Pulmonary artery endothelial cell (primary cell): ENCODE data around the gene DNAH10. TPM values are rescaled to one million over a fixed set of nuclear protein-coding genes. Genes with fewer than 3 reads are reported as not detected.
A peak's percentile ranks its signal among the peaks of the same experiment; 100 is the strongest.

Source experiments
- DNase-seq: peaks from one replicate; pipeline ENCODE4 v3.0.0-alpha.2; 2011; ENCODE audit warnings: low read depth, low spot score
- total RNA-seq: library from RNA; depleted of rRNA; stranded (reverse); fragments of >200 nt; gene quantifications from 2 replicates; pipeline ENCODE4 v1.2.3, GENCODE V29; 2014

Gene DNAH10
- total RNA-seq, 1 donor from 2014 or later: under 0.01 TPM

- DNase-seq: no peak
Observed at GRCh38 chr12:123966596-123966995, 204.5 kb downstream of the DNAH10 start.

DNA sequence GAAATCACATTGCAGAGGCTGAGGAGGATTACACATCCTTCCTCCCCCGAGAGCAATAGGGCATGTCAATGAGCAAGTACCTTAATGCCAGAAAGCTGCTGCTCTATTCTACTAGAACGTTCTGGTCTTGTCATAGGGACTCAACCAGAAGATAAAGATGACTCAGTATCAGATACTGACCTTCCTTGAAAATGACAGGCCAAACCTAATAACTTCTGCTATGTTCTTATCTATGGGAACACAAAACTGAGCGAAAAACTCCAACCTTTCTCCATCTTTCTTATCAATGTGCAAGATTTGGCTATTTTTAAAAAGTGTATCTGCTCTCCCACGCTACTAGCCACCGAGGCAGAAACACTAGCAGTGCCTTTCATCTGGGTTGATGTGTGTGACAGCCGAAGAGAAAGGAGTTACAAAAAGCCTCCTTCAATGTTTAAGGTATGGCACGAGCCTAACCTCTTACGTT is 205.1 kb downstream of the DNAH10 start:
- no peak for DNase-seq

- no peak for DNase-seq
Observed at GRCh38 chr12:123971449-123971769, 209.3 kb downstream of the DNAH10 start.

GRCh38 chr12:123971770-123972456 is 209.8 kb downstream of the DNAH10 start:
- no peak for DNase-seq

GRCh38 chr12:123972457-123973401 is 210.6 kb downstream of the DNAH10 start, which contains the start of the genes CCDC92 and ZNF664:
Gene CCDC92 (minus strand): TSS chr12:123972831. CDS start chr12:123944305, 28,526 bp downstream.
Gene ZNF664 (plus strand): TSS chr12:123973215. CDS start chr12:124012145, 38,930 bp downstream.
- DNase-seq: peak; percentile 51

- no peak for DNase-seq
Observed at GRCh38 chr12:123973552-123974341, 211.6 kb downstream of the DNAH10 start.

GRCh38 chr12:123976227-123976826 is 214.2 kb downstream of the DNAH10 start:
- DNase-seq: no peak

DNA sequence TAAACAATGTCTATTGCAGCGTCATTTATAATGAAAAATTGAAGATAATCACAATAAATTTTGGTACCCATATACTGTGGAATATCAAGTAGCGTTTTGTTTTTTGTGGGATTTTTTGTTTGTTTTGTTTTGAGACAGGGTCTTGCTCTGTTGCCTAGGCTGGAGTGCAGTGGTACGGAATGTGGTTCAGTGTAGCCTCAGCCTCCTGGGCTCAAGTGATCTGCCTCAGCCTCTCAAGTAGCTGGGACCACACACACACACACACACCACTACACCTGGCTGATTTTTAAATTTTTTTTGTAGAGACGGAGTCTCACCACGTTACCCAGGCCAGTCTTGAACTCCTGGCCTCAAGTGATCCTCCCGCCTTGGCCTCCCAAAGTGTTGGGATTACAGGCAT is 217.5 kb downstream of the DNAH10 start:
- DNase-seq: no peak

DNA sequence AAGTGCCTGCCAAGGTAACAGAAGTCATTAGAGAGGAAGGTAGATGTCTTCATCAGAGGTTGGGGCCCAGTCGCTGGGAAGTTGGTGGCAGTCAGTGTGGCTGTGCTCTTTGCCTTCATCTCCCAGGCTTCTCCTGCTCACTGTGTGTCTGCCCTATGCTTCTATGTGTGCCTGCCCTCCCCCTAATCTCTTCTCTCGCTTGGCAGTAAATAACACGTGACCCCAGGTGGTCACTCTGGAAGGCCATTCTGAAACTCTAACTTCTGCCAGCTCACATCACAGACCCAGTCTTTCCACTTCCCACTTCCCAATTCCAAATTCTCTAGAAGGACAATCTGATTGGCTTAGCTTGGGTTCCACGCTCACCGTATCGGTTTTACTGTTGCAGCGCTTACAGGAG is 220.2 kb downstream of the DNAH10 start:
- no peak for DNase-seq

GRCh38 chr12:123983822-123984485 is 221.9 kb downstream of the DNAH10 start:
- peak; percentile 39 for DNase-seq

- DNase-seq: no peak
Observed at GRCh38 chr12:123984903-123985302, 222.8 kb downstream of the DNAH10 start.

Other genes starting within 250 kb of the DNAH10 start
- gene RILPL1, start 228.6 kb upstream of the DNAH10 start, total RNA-seq: 9.4 and 9.8 TPM in 2 replicates
- gene TMED2, start 177.7 kb upstream of the DNAH10 start, total RNA-seq: 441 and 517 TPM in 2 replicates
- 15.2 and 24.6 TPM in 2 replicates for gene DDX55, start 160.2 kb upstream of the DNAH10 start, total RNA-seq
- 36.3 and 50.0 TPM in 2 replicates for gene EIF2B1, start 128.6 kb upstream of the DNAH10 start, total RNA-seq
- 34.0 and 39.3 TPM in 2 replicates for gene GTF2H3, start 128.5 kb upstream of the DNAH10 start, total RNA-seq
- 7.9 and 8.2 TPM in 2 replicates for gene TCTN2, start 91.2 kb upstream of the DNAH10 start, total RNA-seq
- gene ATP6V0A2, start 49.9 kb upstream of the DNAH10 start, total RNA-seq: 29.7 and 54.9 TPM in 2 replicates
- 4.7 and 5.1 TPM in 2 replicates for gene CCDC92, start 210.5 kb downstream of the DNAH10 start, total RNA-seq
- 55.9 and 63.6 TPM in 2 replicates for gene ZNF664, start 210.9 kb downstream of the DNAH10 start, total RNA-seq